ENCODE measurements around the gene IRX1. TPM values are rescaled to one million over a fixed set of nuclear protein-coding genes. Genes with fewer than 3 reads are reported as not detected.

The IRX1 gene
- not detected in 2 replicates for total RNA-seq

GRCh38 chr5:3595006-3595961 lies at the start of gene IRX1:
Gene IRX1 (plus strand): TSS chr5:3595832. CDS start chr5:3596106, 274 bp downstream.
- H3K4me3 ChIP-seq (ENCODE audit: low read depth, low read length): no peak within 1 kb of the TSS
- no peak for DNase-seq (ENCODE audit: low read depth)
- no peak for TF ChIP-seq CTCF (IDR thresholded peaks at IDR 0.05; ENCODE audit: insufficient read depth, low read depth, low read length)

GRCh38 chr5:3546028-3546427 lies 49.6 kb upstream of the IRX1 start:
- no peak for TF ChIP-seq CTCF (IDR thresholded peaks at IDR 0.05; ENCODE audit: insufficient read depth, low read depth, low read length)
- no peak overlapping the region for H3K4me3 ChIP-seq (ENCODE audit: low read depth, low read length)
- no peak for DNase-seq (ENCODE audit: low read depth)

- DNase-seq (ENCODE audit: low read depth): no peak
- H3K4me3 ChIP-seq (ENCODE audit: low read depth, low read length): no peak overlapping the region
- no peak for TF ChIP-seq CTCF (IDR thresholded peaks at IDR 0.05; ENCODE audit: insufficient read depth, low read depth, low read length)
These were observed 31.5 kb upstream of the IRX1 start for GRCh38 chr5:3564116-3564515.

GRCh38 chr5:3564827-3565518 lies 30.7 kb upstream of the IRX1 start:
- TF ChIP-seq CTCF (IDR thresholded peaks at IDR 0.05; ENCODE audit: insufficient read depth, low read depth, low read length): no peak
- no peak overlapping the region for H3K4me3 ChIP-seq (ENCODE audit: low read depth, low read length)
- DNase-seq (ENCODE audit: low read depth): no peak

- TF ChIP-seq CTCF (IDR thresholded peaks at IDR 0.05; ENCODE audit: insufficient read depth, low read depth, low read length): no peak
- no peak for DNase-seq (ENCODE audit: low read depth)
- H3K4me3 ChIP-seq (ENCODE audit: low read depth, low read length): no peak overlapping the region
These were observed 10.7 kb upstream of the IRX1 start for GRCh38 chr5:3584724-3585531.

- TF ChIP-seq CTCF (IDR thresholded peaks at IDR 0.05; ENCODE audit: insufficient read depth, low read depth, low read length): no peak
- no peak for DNase-seq (ENCODE audit: low read depth)
- H3K4me3 ChIP-seq (ENCODE audit: low read depth, low read length): no peak overlapping the region
These were observed 5.3 kb upstream of the IRX1 start for GRCh38 chr5:3590161-3590966.
